ENCODE results near the gene ODF4.
"Not testable (repeated sequence)": the region's sequence is repeated elsewhere in the genome, so short reads cannot be mapped to it uniquely, and the experiment has no call there.

Gene ODF4

GRCh38 chr17:8369944-8370343 lies 30.3 kb downstream of the ODF4 start:
- FAIRE-seq, result no peak

- no peak for FAIRE-seq
These were observed 32.1 kb downstream of the ODF4 start for GRCh38 chr17:8371786-8372185.

GRCh38 chr17:8372422-8372821 lies 32.8 kb downstream of the ODF4 start:
- FAIRE-seq, result no peak

- FAIRE-seq, result not testable (repeated sequence)
These were observed 34.2 kb downstream of the ODF4 start for GRCh38 chr17:8373856-8374255.

GRCh38 chr17:8375738-8376259 lies 36.2 kb downstream of the ODF4 start:
- FAIRE-seq, result no peak

GRCh38 chr17:8376271-8377067 lies 36.8 kb downstream of the ODF4 start, which contains the start of gene KRABD2:
Gene KRABD2 (minus strand): TSS chr17:8376704.
- FAIRE-seq, result peak; percentile 94

GRCh38 chr17:8377422-8377821 lies 37.8 kb downstream of the ODF4 start:
- no peak for FAIRE-seq

- not testable (repeated sequence) for FAIRE-seq
These were observed 38.5 kb downstream of the ODF4 start for GRCh38 chr17:8378117-8378516.

- no peak for FAIRE-seq
These were observed 40.4 kb downstream of the ODF4 start for GRCh38 chr17:8380049-8380448.

GRCh38 chr17:8382052-8382879 lies 42.6 kb downstream of the ODF4 start:
- FAIRE-seq, result no peak

- no peak for FAIRE-seq
These were observed 43.2 kb downstream of the ODF4 start for GRCh38 chr17:8382880-8383142.

GRCh38 chr17:8383143-8383822 lies 43.6 kb downstream of the ODF4 start, which contains the start of gene RPL26:
Gene RPL26 (minus strand): TSS chr17:8383193. CDS start chr17:8382310, 883 bp downstream.
- FAIRE-seq, result peak; percentile 96

- FAIRE-seq, result peak; percentile 90
These were observed 45.2 kb downstream of the ODF4 start for GRCh38 chr17:8384801-8385378.

- no peak for FAIRE-seq
These were observed 47.2 kb downstream of the ODF4 start for GRCh38 chr17:8386841-8387240.

GRCh38 chr17:8387914-8388651 lies 48.4 kb downstream of the ODF4 start:
- FAIRE-seq, result no peak

GRCh38 chr17:8391711-8392110 lies 52.1 kb downstream of the ODF4 start:
- no peak for FAIRE-seq

- no peak for FAIRE-seq
These were observed 52.6 kb downstream of the ODF4 start for GRCh38 chr17:8392274-8392673.

- FAIRE-seq, result no peak
These were observed 53.2 kb downstream of the ODF4 start for GRCh38 chr17:8392674-8393469.

GRCh38 chr17:8393470-8394231 lies 54.0 kb downstream of the ODF4 start:
- FAIRE-seq, result peak; percentile 37

- not testable (repeated sequence) for FAIRE-seq
These were observed 54.9 kb downstream of the ODF4 start for GRCh38 chr17:8394497-8394896.
